Measurements from ENCODE around the gene LSP1. TPM values are rescaled to one million over a fixed set of nuclear protein-coding genes. Genes with fewer than 3 reads are reported as not detected.

LSP1 gene
- total RNA-seq, 4 donors from 2014 or later: 12.3 to 69.6 (median 23.2) TPM

- H3K27ac ChIP-seq: no peak overlapping the region
- DNase-seq: no peak
- H3K36me3 ChIP-seq: no peaks in the 10 kb centered on the region
- H3K27me3 ChIP-seq: no peaks in the 10 kb centered on the region
- intact Hi-C loops (cut with DNase I; ENCODE audit: low total_unique reads) (loop anchor here (10.0 kb wide), 1 partner anchor 53 kb away; the partner anchor contains the start of gene MRPL23), in situ Hi-C loops (cut with MboI; ENCODE audit: low pct_ligation_motif_present in 1 of 4, low pct_unique_long_range_greater_than_20kb in 1 of 4, low sequenced_read_pairs in 3 of 4) (no loop called here)
- 92% methylated on average over 7 of the region's 7 CpGs; no CpG with 5 or more reads in 1 of the 2 donors for WGBS, 2 donors (ENCODE audit: low coverage in 1 of 2)
- H3K9me3 ChIP-seq: no peaks in the 10 kb centered on the region
- H3K4me1 ChIP-seq: peaks cover 0 to 5% (median 0%) of the 10 kb centered on the region in 4 donors
- no peak overlapping the region for H3K4me3 ChIP-seq
- TF ChIP-seq EP300 (IDR thresholded peaks at IDR 0.05; ENCODE audit: low read depth): no peak
Observed at GRCh38 chr11:1892116-1892515, 39.2 kb downstream of the LSP1 start.

DNA sequence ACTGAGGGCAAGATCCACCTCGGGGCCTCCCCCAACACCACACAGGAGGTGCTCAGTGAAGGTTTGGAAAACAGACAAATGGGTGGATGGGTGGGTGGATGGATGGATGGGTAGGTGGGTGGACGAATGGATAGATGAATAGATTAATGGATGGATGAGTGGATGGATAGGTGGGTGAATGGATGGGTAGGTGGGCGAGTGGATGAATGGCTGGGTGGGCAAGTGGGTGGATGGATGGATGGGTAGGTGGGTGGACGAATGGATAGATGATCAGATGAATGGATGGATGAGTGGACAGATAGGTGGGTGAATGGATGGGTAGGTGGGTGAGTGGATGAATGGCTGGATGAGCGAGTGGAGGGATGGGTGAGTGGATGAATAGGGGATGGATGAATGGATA is 39.7 kb downstream of the LSP1 start:
- no peaks in the 10 kb centered on the region for H3K36me3 ChIP-seq
- H3K4me1 ChIP-seq: peaks cover 0 to 5% (median 0%) of the 10 kb centered on the region in 4 donors
- H3K27me3 ChIP-seq: no peaks in the 10 kb centered on the region
- intact Hi-C loops (cut with DNase I; ENCODE audit: low total_unique reads): loop anchor here (10.0 kb wide), 1 partner anchor 52 kb away; the partner anchor contains the start of gene MRPL23
- H3K27ac ChIP-seq: no peak overlapping the region
- in situ Hi-C loops (cut with MboI; ENCODE audit: low pct_ligation_motif_present in 1 of 4, low pct_unique_long_range_greater_than_20kb in 1 of 4, low sequenced_read_pairs in 3 of 4): no loop called here
- DNase-seq: no peak
- whole genome bisulfite sequencing, 2 donors (ENCODE audit: low coverage in 1 of 2): 63 to 96% methylated on average over 3 to 5 of the region's 5 CpGs
- no peak overlapping the region for H3K4me3 ChIP-seq
- TF ChIP-seq POLR2A (IDR thresholded peaks at IDR 0.05) (no peak), CTCF (IDR thresholded peaks at IDR 0.05) (no peak), EP300 (IDR thresholded peaks at IDR 0.05; ENCODE audit: low read depth) (no peak), POLR2AphosphoS5 (IDR thresholded peaks at IDR 0.05) (no peak)
- no peaks in the 10 kb centered on the region for H3K9me3 ChIP-seq

DNA sequence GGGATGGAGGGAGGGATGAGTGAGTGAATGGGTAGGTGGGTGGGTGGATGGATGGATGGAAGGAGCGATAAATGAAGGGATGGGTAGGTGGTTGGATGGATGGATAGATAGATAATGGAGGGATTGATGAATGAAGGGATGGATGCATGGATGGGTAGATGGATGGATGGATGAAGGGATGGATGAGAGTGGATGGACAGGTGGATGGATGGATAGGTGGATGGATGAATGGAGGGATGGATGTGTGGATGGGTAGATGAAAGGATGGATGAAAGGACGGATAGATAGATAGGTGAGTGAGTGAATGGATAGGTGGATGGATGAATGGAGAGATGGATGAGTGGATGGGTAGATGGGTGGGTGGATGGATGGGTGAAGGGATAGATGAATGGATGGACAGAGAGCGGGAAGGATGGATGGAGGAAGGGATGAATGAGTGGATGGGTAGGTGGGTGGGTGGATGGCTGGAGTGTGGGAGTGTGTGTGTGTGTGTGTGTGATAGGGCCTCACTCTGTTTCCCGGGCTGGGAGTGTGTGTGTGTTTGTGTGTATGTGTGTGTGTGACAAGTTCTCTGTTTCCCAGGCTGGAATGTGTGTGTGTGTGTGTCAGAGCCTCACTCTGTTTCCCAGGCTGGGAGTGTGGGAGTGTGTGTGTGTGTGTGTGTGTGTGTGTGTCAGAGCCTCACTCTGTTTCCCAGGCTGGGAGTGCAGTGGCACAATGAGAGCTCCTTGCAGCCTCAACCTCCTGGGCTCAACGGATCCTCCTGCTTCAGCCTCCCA is 40.9 kb downstream of the LSP1 start:
- in situ Hi-C loops (cut with MboI; ENCODE audit: low pct_ligation_motif_present in 1 of 4, low pct_unique_long_range_greater_than_20kb in 1 of 4, low sequenced_read_pairs in 3 of 4): no loop called here
- no peak for TF ChIP-seq CTCF (IDR thresholded peaks at IDR 0.05)
- TF ChIP-seq POLR2AphosphoS5 (IDR thresholded peaks at IDR 0.05): no peak
- no peak for TF ChIP-seq EP300 (IDR thresholded peaks at IDR 0.05; ENCODE audit: low read depth)
- TF ChIP-seq POLR2A (IDR thresholded peaks at IDR 0.05): no peak

GRCh38 chr11:1894759-1895158 is 41.9 kb downstream of the LSP1 start:
- H3K4me3 ChIP-seq: no peak overlapping the region
- no peaks in the 10 kb centered on the region for H3K4me1 ChIP-seq
- peaks cover 7% of the 10 kb centered on the region for H3K27me3 ChIP-seq
- no peaks in the 10 kb centered on the region for H3K36me3 ChIP-seq
- DNase-seq: no peak
- no peak overlapping the region for H3K27ac ChIP-seq
- WGBS, 2 donors (ENCODE audit: low coverage in 1 of 2): 83 to 85% methylated on average over 10 to 11 of the region's 11 CpGs
- no peaks in the 10 kb centered on the region for H3K9me3 ChIP-seq
- in situ Hi-C loops (cut with MboI; ENCODE audit: low pct_ligation_motif_present in 1 of 4, low pct_unique_long_range_greater_than_20kb in 1 of 4, low sequenced_read_pairs in 3 of 4) (no loop called here), intact Hi-C loops (cut with DNase I; ENCODE audit: low total_unique reads) (loop anchor here (10.0 kb wide), 1 partner anchor 50 kb away; the partner anchor contains the start of gene MRPL23)
- TF ChIP-seq EP300 (IDR thresholded peaks at IDR 0.05; ENCODE audit: low read depth): no peak
- no peak for TF ChIP-seq POLR2A (IDR thresholded peaks at IDR 0.05)
- TF ChIP-seq CTCF (IDR thresholded peaks at IDR 0.05): no peak
- no peak for TF ChIP-seq POLR2AphosphoS5 (IDR thresholded peaks at IDR 0.05)

More for the DNA sequence above, 40.9 kb downstream of the LSP1 start:
- Histone ChIP-seq H3K27me3 (no peaks in the 10 kb centered on the region), H3K4me3 (no peak overlapping the region), H3K27ac (no peak overlapping the region), H3K4me1 (peaks cover 0 to 2% (median 0%) of the 10 kb centered on the region in 4 donors), H3K9me3 (no peaks in the 10 kb centered on the region), H3K36me3 (no peaks in the 10 kb centered on the region)
- intact Hi-C loops (cut with DNase I; ENCODE audit: low total_unique reads): loop anchor here (1.0 to 10.0 kb wide), 2 partner anchors 23 to 51 kb away; partner anchors contain the start of gene MRPL23
- WGBS, 2 donors (ENCODE audit: low coverage in 1 of 2): 83 to 93% methylated on average over 3 to 5 of the region's 5 CpGs
- no peak for DNase-seq

Measured in transverse colon (tissue), 4 donors.